ENCODE data around the gene CNTNAP2. TPM values are rescaled to one million over a fixed set of nuclear protein-coding genes. Genes with fewer than 3 reads are reported as not detected.

Gene CNTNAP2
- total and polyA plus RNA-seq, 2 of the 4 experiments (the other 2 are of a cell fraction) = not detected

- H2BK120ac ChIP-seq (ENCODE audit: low read depth, low read length) = no peak overlapping the region
- no TSS peak for BruUV-seq (replicated peaks)
- no peak overlapping the region for H2BK15ac ChIP-seq (ENCODE audit: low read depth, low read length)
- H3K18ac ChIP-seq (ENCODE audit: low read depth, low read length) = no peak overlapping the region
- H2AK9ac ChIP-seq (replicated peaks; ENCODE audit: low read depth, low read length, poor library complexity) = no peak overlapping the region
- no peak overlapping the region for H4K5ac ChIP-seq (ENCODE audit: low read depth, low read length)
- no peak overlapping the region for H4K91ac ChIP-seq (ENCODE audit: insufficient read depth, low read depth, low read length)
- no peak overlapping the region for H3K23ac ChIP-seq (ENCODE audit: low read depth, low read length)
- H4K8ac ChIP-seq (ENCODE audit: low read depth in 2 of 2, low read length in 2 of 2) = no peak overlapping the region
- H3K36me3 ChIP-seq (ENCODE audit: control insufficient read depth, insufficient read depth, low read length) = no peaks in the 10 kb centered on the region
- TF ChIP-seq CHD1 (IDR thresholded peaks at IDR 0.05; ENCODE audit: low read depth, low read length) (no peak), MAZ (IDR thresholded peaks at IDR 0.05; ENCODE audit: borderline replicate concordance, low read depth, low read length) (no peak), POLR2A (IDR thresholded peaks at IDR 0.05; ENCODE audit: low read depth, low read length) (no peak), RAD21 (IDR thresholded peaks at IDR 0.05; ENCODE audit: low read length) (no peak), CEBPB (IDR thresholded peaks at IDR 0.05; ENCODE audit: low read depth, low read length) (no peak), MAFK (IDR thresholded peaks at IDR 0.05; ENCODE audit: low read depth, low read length) (no peak), SMC3 (IDR thresholded peaks at IDR 0.05; ENCODE audit: low read depth, low read length) (no peak), ELK1 (IDR thresholded peaks at IDR 0.05; ENCODE audit: borderline replicate concordance, low read depth, low read length) (no peak), MXI1 (IDR thresholded peaks at IDR 0.05; ENCODE audit: borderline replicate concordance, low read depth, low read length) (no peak), RFX5 (IDR thresholded peaks at IDR 0.05; ENCODE audit: low read depth, low read length) (no peak), RCOR1 (IDR thresholded peaks at IDR 0.05; ENCODE audit: insufficient replicate concordance, low read length) (no peak), BHLHE40 (IDR thresholded peaks at IDR 0.05; ENCODE audit: low read depth, low read length) (no peak), USF2 (IDR thresholded peaks at IDR 0.05; ENCODE audit: low read depth, low read length) (no peak), FOS (IDR thresholded peaks at IDR 0.05; ENCODE audit: low read depth, low read length) (no peak)
- TF ChIP-seq, protein P1, sequence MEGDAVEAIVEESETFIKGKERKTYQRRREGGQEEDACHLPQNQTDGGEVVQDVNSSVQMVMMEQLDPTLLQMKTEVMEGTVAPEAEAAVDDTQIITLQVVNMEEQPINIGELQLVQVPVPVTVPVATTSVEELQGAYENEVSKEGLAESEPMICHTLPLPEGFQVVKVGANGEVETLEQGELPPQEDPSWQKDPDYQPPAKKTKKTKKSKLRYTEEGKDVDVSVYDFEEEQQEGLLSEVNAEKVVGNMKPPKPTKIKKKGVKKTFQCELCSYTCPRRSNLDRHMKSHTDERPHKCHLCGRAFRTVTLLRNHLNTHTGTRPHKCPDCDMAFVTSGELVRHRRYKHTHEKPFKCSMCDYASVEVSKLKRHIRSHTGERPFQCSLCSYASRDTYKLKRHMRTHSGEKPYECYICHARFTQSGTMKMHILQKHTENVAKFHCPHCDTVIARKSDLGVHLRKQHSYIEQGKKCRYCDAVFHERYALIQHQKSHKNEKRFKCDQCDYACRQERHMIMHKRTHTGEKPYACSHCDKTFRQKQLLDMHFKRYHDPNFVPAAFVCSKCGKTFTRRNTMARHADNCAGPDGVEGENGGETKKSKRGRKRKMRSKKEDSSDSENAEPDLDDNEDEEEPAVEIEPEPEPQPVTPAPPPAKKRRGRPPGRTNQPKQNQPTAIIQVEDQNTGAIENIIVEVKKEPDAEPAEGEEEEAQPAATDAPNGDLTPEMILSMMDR (conservative IDR thresholded peaks at IDR 0.05; ENCODE audit: low read depth, low read length) = no peak
- DNase-seq (no peak), ATAC-seq (ENCODE audit: low read depth) (no peak)
- 100% methylated on average over 1 of the region's 5 CpGs; no CpG with 5 or more reads in 1 of the 2 experiments for WGBS, 2 experiments (ENCODE audit: extremely low coverage in 2 of 2, insufficient read length in 1 of 2)
- H3K9me1 ChIP-seq (ENCODE audit: insufficient read depth, low read length) = no peaks in the 10 kb centered on the region
- H3K4me3 ChIP-seq (ENCODE audit: insufficient read depth, low read depth, low read length) = no peak overlapping the region
- no peak overlapping the region for H3K4ac ChIP-seq (ENCODE audit: low read depth, low read length)
- no peak overlapping the region for H2AK5ac ChIP-seq (ENCODE audit: low read depth, low read length)
- no peak overlapping the region for H3K14ac ChIP-seq (replicated peaks; ENCODE audit: low read depth, low read length)
- H4K20me1 ChIP-seq (ENCODE audit: insufficient read depth, low read length) = no peaks in the 10 kb centered on the region
- in situ Hi-C loops (cut with MboI; ENCODE audit: low sequenced_read_pairs) (no loop called here), intact Hi-C loops (cut with micrococcal nuclease) (no loop called here), dilution Hi-C loops (cut with HindIII; ENCODE audit: low sequenced_read_pairs, unreplicated experiment) (no loop called here)
- no peaks in the 10 kb centered on the region for H3K4me1 ChIP-seq (ENCODE audit: control insufficient read depth, insufficient read depth, low read length)
- H3K9me3 ChIP-seq (ENCODE audit: control insufficient read depth, insufficient read depth, low read length) = peaks cover 11% of the 10 kb centered on the region
- no peak overlapping the region for H3K9ac ChIP-seq (ENCODE audit: low read depth, low read length)
- H3K27ac ChIP-seq (ENCODE audit: insufficient read depth, low read length) = no peak overlapping the region
- no peak overlapping the region for H3K4me2 ChIP-seq (ENCODE audit: low read depth, low read length)
- H3K27me3 ChIP-seq (ENCODE audit: control insufficient read depth, insufficient read depth, low read length) = no peaks in the 10 kb centered on the region
- no peak overlapping the region for H2AFZ ChIP-seq (replicated peaks; ENCODE audit: low read length, poor library complexity)
- no peak overlapping the region for H2BK5ac ChIP-seq (ENCODE audit: low read depth, low read length, poor library complexity, severe bottlenecking)
- H3K79me1 ChIP-seq (ENCODE audit: low read depth in 1 of 2, low read length in 2 of 2) = no peaks in the 10 kb centered on the region
- H2BK20ac ChIP-seq (ENCODE audit: low read depth, low read length) = no peak overlapping the region
- ChIA-PET POLR2A (ENCODE audit: unreplicated experiment) (no interaction called here), CTCF (no interaction called here)
- no peak overlapping the region for H3K56ac ChIP-seq (ENCODE audit: extremely low read depth, insufficient read depth, low read length)
Measured at GRCh38 chr7:147053746-147054145, 937.1 kb downstream of the CNTNAP2 start.
